Activated gamma-delta T cell treated with Interleukin-2 at 50 U/mL for 16 hours (primary cell): Measurements from ENCODE around the gene CFAP69.
"Not testable (repeated sequence)": the region's sequence is repeated elsewhere in the genome, so short reads cannot be mapped to it uniquely, and the experiment has no call there.

Experiments used
- DNase-seq: peaks from one replicate; pipeline ENCODE4 v3.0.0-alpha.2; 2020

Gene CFAP69

GRCh38 chr7:90347759-90348158 lies 102.8 kb downstream of the CFAP69 start:
- DNase-seq = no peak

- no peak for DNase-seq
Measured at GRCh38 chr7:90349305-90349704, 104.3 kb downstream of the CFAP69 start.

GRCh38 chr7:90350032-90350431 lies 105.1 kb downstream of the CFAP69 start:
- not testable (repeated sequence) for DNase-seq

- no peak for DNase-seq
Measured at GRCh38 chr7:90351987-90352386, 107.0 kb downstream of the CFAP69 start.
